AG20443 (cell line): ENCODE data around the gene MARK4.

Source experiments
- DNase-seq: peaks from one replicate; pipeline ENCODE4 v3.0.0; 2012; ENCODE audit warnings: low spot score, mixed read lengths

Gene MARK4

GRCh38 chr19:45340232-45340898 is 89.3 kb downstream of the MARK4 start, which contains the start of gene KLC3:
TSS of gene KLC3 (plus strand) at chr19:45340750. CDS start at chr19:45345542, 4,792 bp downstream.
- no peak for DNase-seq

GRCh38 chr19:45340899-45341453 is 89.9 kb downstream of the MARK4 start:
- DNase-seq, result no peak

GRCh38 chr19:45342911-45343310 is 91.8 kb downstream of the MARK4 start:
- DNase-seq, result no peak

- no peak for DNase-seq
Measured at GRCh38 chr19:45344621-45345505, 93.8 kb downstream of the MARK4 start.

- DNase-seq, result no peak
Measured at GRCh38 chr19:45345506-45345860, 94.4 kb downstream of the MARK4 start.

- DNase-seq, result peak; percentile 52
Measured at GRCh38 chr19:45346449-45346848, 95.4 kb downstream of the MARK4 start.

- DNase-seq, result no peak
Measured at GRCh38 chr19:45347570-45348366, 96.7 kb downstream of the MARK4 start.

- DNase-seq, result no peak
Measured at GRCh38 chr19:45348367-45349125, 97.5 kb downstream of the MARK4 start.

- no peak for DNase-seq
Measured at GRCh38 chr19:45349126-45349415, 98.0 kb downstream of the MARK4 start.

GRCh38 chr19:45349430-45349941 is 98.4 kb downstream of the MARK4 start:
- no peak for DNase-seq

GRCh38 chr19:45350477-45351058 is 99.5 kb downstream of the MARK4 start:
- DNase-seq, result no peak

GRCh38 chr19:45351401-45351952 is 100.4 kb downstream of the MARK4 start:
- no peak for DNase-seq

- no peak for DNase-seq
Measured at GRCh38 chr19:45352062-45352461, 101.0 kb downstream of the MARK4 start.

GRCh38 chr19:45352471-45352870 is 101.4 kb downstream of the MARK4 start:
- DNase-seq, result no peak

- no peak for DNase-seq
Measured at GRCh38 chr19:45352914-45353796, 102.1 kb downstream of the MARK4 start.

- DNase-seq, result no peak
Measured at GRCh38 chr19:45354241-45354842, 103.3 kb downstream of the MARK4 start.
